MM.1S (cell line): ENCODE measurements around the gene ZCCHC24.

ENCODE experiments used
- DNase-seq: peaks from one replicate; pipeline ENCODE4 v3.0.0-alpha.2; 2015
- H2AFZ ChIP-seq: fragments of 300-600 bp; sonication (generic); 2 replicates; pipeline ENCODE4 v1.6.0; 2016; ENCODE audit warnings: antibody characterized with exemption, low read length
- H3F3A ChIP-seq: fragments of 300-600 bp; sonication (generic); 2 replicates; pipeline ENCODE4 v1.6.1; 2016; ENCODE audit warnings: mild to moderate bottlenecking, antibody characterized with exemption, low read length, moderate library complexity, mixed read lengths; ENCODE audit not compliant: insufficient read depth
- H3K27ac ChIP-seq: fragments of 300-600 bp; sonication (generic); 2 replicates; pipeline ENCODE4 v1.5.1; 2016; ENCODE audit warnings: mild to moderate bottlenecking, low read length
- H3K27me3 ChIP-seq: fragments of 300-600 bp; sonication (generic); replicated peaks from 2 replicates; pipeline ENCODE4 v1.6.0; 2016; ENCODE audit warnings: low read length; ENCODE audit not compliant: insufficient read depth
- H3K36me3 ChIP-seq: fragments of 300-600 bp; sonication (generic); replicated peaks from 2 replicates; pipeline ENCODE4 v1.6.1; 2016; ENCODE audit warnings: mild to moderate bottlenecking, low read length, mixed read lengths; ENCODE audit not compliant: insufficient read depth
- H3K4me1 ChIP-seq: fragments of 300-600 bp; sonication (generic); 2 replicates; pipeline ENCODE4 v1.6.1; 2016; ENCODE audit warnings: low read length, mixed read lengths
- H3K4me2 ChIP-seq: fragments of 300-600 bp; sonication (generic); 2 replicates; pipeline ENCODE4 v1.6.0; 2016; ENCODE audit warnings: low read depth, low read length
- H3K4me3 ChIP-seq: fragments of 300-600 bp; sonication (generic); 2 replicates; pipeline ENCODE4 v1.5.1; 2016; ENCODE audit warnings: low read length, mixed read lengths
- H3K79me2 ChIP-seq: fragments of 300-600 bp; sonication (generic); 2 replicates; pipeline ENCODE4 v1.6.1; 2016; ENCODE audit warnings: mixed run types, low read length, mixed read lengths
- H3K9ac ChIP-seq: fragments of 300-600 bp; sonication (generic); 2 replicates; pipeline ENCODE4 v1.6.1; 2016; ENCODE audit warnings: low read length, mixed read lengths
- H3K9me2 ChIP-seq: fragments of 300-600 bp; sonication (generic); replicated peaks from 2 replicates; pipeline ENCODE4 v1.6.1; 2016; ENCODE audit warnings: mild to moderate bottlenecking, low read length, mixed read lengths; ENCODE audit not compliant: insufficient read depth
- H3K9me3 ChIP-seq: fragments of 300-600 bp; sonication (generic); replicated peaks from 2 replicates; pipeline ENCODE4 v1.6.1; 2016; ENCODE audit warnings: mild to moderate bottlenecking, low read length, mixed read lengths; ENCODE audit not compliant: insufficient read depth
- H4K20me1 ChIP-seq: fragments of 300-600 bp; sonication (generic); 2 replicates; pipeline ENCODE4 v1.6.1; 2016; ENCODE audit warnings: mild to moderate bottlenecking, low read length, moderate library complexity, mixed read lengths; ENCODE audit not compliant: insufficient read depth
- CTCF ChIP-seq: fragments of 300-600 bp; sonication (generic); IDR thresholded peaks from 2 replicates; pipeline ENCODE4 v1.5.1; 2016; ENCODE audit warnings: antibody characterized with exemption, low read length, mixed read lengths
- EZH2 ChIP-seq: fragments of 300-600 bp; sonication (generic); optimal IDR thresholded peaks from 2 replicates; pipeline ENCODE3; 2017; ENCODE audit warnings: low read depth, mild to moderate bottlenecking, antibody characterized with exemption, low read length, mixed read lengths
- EZH2phosphoT487 ChIP-seq: fragments of 300-600 bp; sonication (generic); IDR thresholded peaks from 2 replicates; pipeline ENCODE4 v1.6.1; 2018; ENCODE audit warnings: antibody characterized with exemption, low read length

Gene ZCCHC24

DNA sequence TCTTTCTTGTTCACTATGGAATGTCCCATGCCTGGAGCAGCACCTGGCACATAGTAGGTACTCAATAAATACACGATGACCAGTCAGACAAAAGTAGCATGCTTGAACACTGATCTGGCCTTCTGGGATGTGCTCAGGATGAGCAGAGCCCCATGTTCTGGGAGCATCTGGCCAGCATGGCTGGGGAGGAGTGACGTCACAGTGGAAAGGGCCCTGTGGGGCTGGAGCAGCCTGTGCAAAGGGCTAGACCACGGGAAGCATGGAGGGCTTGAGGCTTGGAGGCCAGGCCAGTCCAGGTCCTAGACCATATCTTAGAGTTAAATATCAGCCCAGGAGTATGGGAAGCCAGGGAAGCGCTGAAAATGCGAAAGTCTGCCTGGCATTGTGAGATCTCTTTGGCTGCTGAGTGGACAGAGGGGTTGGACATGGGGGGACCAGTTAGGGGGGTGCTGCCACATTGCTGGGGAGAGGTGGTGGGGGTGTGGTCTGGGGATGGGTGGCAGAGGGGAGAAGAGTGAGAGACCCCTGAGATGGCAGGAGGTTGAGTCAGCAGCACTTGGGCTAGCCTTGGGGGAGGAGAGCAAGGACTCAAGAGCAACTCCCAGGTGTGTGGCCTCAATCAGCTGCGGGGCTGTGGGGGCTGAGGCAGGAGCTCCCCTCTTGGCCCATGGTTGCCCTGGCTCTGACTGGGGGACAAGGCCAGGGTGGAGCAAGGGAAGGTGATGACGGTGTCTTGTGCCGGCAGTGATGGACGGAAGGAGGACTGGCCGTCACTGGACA lies 34.9 kb downstream of the ZCCHC24 start:
- H2AFZ ChIP-seq = no peak overlapping the region
- H3K79me2 ChIP-seq = no peaks in the 10 kb centered on the region
- no peak for DNase-seq
- no peak overlapping the region for H3K4me3 ChIP-seq
- H3K27ac ChIP-seq = no peak overlapping the region
- TF ChIP-seq CTCF (no peak), EZH2 (no peak), EZH2phosphoT487 (no peak)
- no peak overlapping the region for H3K9ac ChIP-seq
- no peak overlapping the region for H3K4me2 ChIP-seq
- H3K4me1 ChIP-seq = peaks cover 22% of the 10 kb centered on the region
- no peaks in the 10 kb centered on the region for H3K27me3 ChIP-seq
- no peaks in the 10 kb centered on the region for H3K36me3 ChIP-seq
- no peaks in the 10 kb centered on the region for H3K9me3 ChIP-seq
- no peaks in the 10 kb centered on the region for H4K20me1 ChIP-seq
- H3K9me2 ChIP-seq = no peaks in the 10 kb centered on the region
- no peaks in the 10 kb centered on the region for H3F3A ChIP-seq

DNA sequence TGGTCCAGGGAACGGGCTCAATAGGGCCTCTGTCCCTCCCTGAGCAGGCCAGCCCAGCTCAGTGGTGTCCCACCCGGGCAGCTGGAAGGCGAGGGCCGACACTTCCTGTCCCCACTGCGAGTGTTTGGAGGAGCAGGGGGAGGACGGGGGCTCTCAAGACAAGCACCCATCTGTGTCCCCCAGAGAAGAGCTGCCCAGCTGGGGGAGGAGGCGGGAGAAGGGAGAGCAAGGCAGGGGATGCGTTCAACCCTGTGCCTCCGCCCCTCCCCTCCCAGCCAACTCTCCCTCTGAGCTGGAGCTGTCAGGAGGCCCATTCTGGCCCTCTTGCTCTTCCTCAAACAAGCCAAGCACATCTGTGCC lies 35.7 kb downstream of the ZCCHC24 start:
- DNase-seq = no peak
- H3K4me2 ChIP-seq = no peak overlapping the region
- no peaks in the 10 kb centered on the region for H3K27me3 ChIP-seq
- H3K4me1 ChIP-seq = peaks cover 26% of the 10 kb centered on the region
- H3K27ac ChIP-seq = no peak overlapping the region
- H2AFZ ChIP-seq = no peak overlapping the region
- no peak for TF ChIP-seq EZH2phosphoT487
- no peak for TF ChIP-seq EZH2
- TF ChIP-seq CTCF = no peak
- H3K4me3 ChIP-seq = no peak overlapping the region
- H3K36me3 ChIP-seq = no peaks in the 10 kb centered on the region
- no peak overlapping the region for H3K9ac ChIP-seq
- H3K9me3 ChIP-seq = no peaks in the 10 kb centered on the region
- no peaks in the 10 kb centered on the region for H3K9me2 ChIP-seq
- H4K20me1 ChIP-seq = no peaks in the 10 kb centered on the region
- no peaks in the 10 kb centered on the region for H3F3A ChIP-seq
- no peaks in the 10 kb centered on the region for H3K79me2 ChIP-seq

GRCh38 chr10:79409038-79409725 lies 36.2 kb downstream of the ZCCHC24 start:
- H3F3A ChIP-seq = no peaks in the 10 kb centered on the region
- no peak for TF ChIP-seq EZH2
- no peak for TF ChIP-seq EZH2phosphoT487
- no peak for TF ChIP-seq CTCF
- H3K4me3 ChIP-seq = no peak overlapping the region
- H2AFZ ChIP-seq = no peak overlapping the region
- no peaks in the 10 kb centered on the region for H3K27me3 ChIP-seq
- no peak overlapping the region for H3K4me2 ChIP-seq
- H3K9me2 ChIP-seq = no peaks in the 10 kb centered on the region
- peaks cover 26% of the 10 kb centered on the region for H3K4me1 ChIP-seq
- no peaks in the 10 kb centered on the region for H3K9me3 ChIP-seq
- H4K20me1 ChIP-seq = no peaks in the 10 kb centered on the region
- no peak overlapping the region for H3K27ac ChIP-seq
- DNase-seq = no peak
- no peak overlapping the region for H3K9ac ChIP-seq
- H3K79me2 ChIP-seq = no peaks in the 10 kb centered on the region
- H3K36me3 ChIP-seq = no peaks in the 10 kb centered on the region
